GM12864 (cell line): ENCODE results near the gene NAALADL2.

Experiments
- DNase-seq: peaks from one replicate; pipeline ENCODE4 v3.0.0-alpha.2; 2011; ENCODE audit warnings: low read depth
- H3K4me3 ChIP-seq: 2 replicates; pipeline ENCODE4 v1.5.1; 2011; ENCODE audit warnings: mild to moderate bottlenecking, low read depth, low read length, control low read depth
- CTCF ChIP-seq: IDR thresholded peaks from 2 replicates; pipeline ENCODE4 v1.5.1; 2011; ENCODE audit warnings: low read depth, mild to moderate bottlenecking, moderate library complexity, low read length, control low read depth, inconsistent platforms; ENCODE audit errors: missing control alignments

The NAALADL2 gene

GRCh38 chr3:175851541-175851940, 992.4 kb downstream of the NAALADL2 start:
- DNase-seq = no peak
- TF ChIP-seq CTCF = no peak
- H3K4me3 ChIP-seq = no peak overlapping the region

DNA sequence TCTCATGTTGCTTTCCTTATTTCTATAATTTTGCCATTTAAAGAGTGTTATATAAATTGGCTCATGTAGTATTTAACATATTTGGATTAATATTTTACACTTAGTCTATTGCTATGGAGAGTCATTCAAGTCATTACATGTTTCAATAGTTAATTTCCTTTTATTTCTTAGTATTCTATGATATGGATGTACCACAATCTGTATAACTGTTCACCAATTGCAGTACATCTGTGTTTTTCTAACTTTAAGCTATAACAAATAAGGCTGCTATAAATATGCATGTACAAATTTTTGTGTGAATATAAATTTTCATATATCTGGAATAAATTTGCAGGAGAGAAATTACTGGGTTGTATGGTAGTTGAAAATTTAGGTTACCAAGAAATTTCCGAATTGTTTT, 993.4 kb downstream of the NAALADL2 start:
- no peak for TF ChIP-seq CTCF
- no peak for DNase-seq
- H3K4me3 ChIP-seq = no peak overlapping the region

- TF ChIP-seq CTCF = no peak
- no peak for DNase-seq
- H3K4me3 ChIP-seq = no peak overlapping the region
These were observed 998.6 kb downstream of the NAALADL2 start for GRCh38 chr3:175857666-175858270.
